Kidney (tissue), 14 donors: ENCODE data around the gene SHC4. TPM values are rescaled to one million over a fixed set of nuclear protein-coding genes. Genes with fewer than 3 reads are reported as not detected.
A peak's percentile ranks its signal among the peaks of the same experiment; 100 is the strongest.

Experiments used
- DNase-seq, 5 donors: peaks; one replicate each; pipeline ENCODE4 v3.0.0-alpha.2; 2013 to 2020
- FAIRE-seq: peaks from 2 replicates; lab custom pipeline; 2012; peaks lifted over from hg19 to GRCh38; lab: Jason Lieb, UNC
- H3K27ac ChIP-seq, 2 donors: one replicate each; pipeline ENCODE4 v1.7.0; 2013; ENCODE audit warnings: low read depth in 2 of 2, low read length in 2 of 2, inconsistent platforms in 1 of 2
- H3K27me3 ChIP-seq: one replicate; pipeline ENCODE4 v1.7.1; 2013; ENCODE audit warnings: low read length, inconsistent platforms; ENCODE audit not compliant: control insufficient read depth, insufficient read depth
- H3K36me3 ChIP-seq, 3 donors: one replicate each; pipeline versions ENCODE4 v1.7.0 to v1.7.1; 2013; ENCODE audit warnings: low read length in 3 of 3, control low read depth in 1 of 3, inconsistent platforms in 1 of 3; ENCODE audit not compliant: insufficient read depth in 3 of 3, control insufficient read depth in 2 of 3
- H3K4me1 ChIP-seq, 3 donors: one replicate each; pipeline versions ENCODE4 v1.7.0 to v1.7.1; 2013; ENCODE audit warnings: low read length in 3 of 3, inconsistent platforms in 1 of 3, low read depth in 1 of 3; ENCODE audit not compliant: control insufficient read depth in 2 of 3, insufficient read depth in 2 of 3
- H3K4me3 ChIP-seq, 3 donors: one replicate each; pipeline versions ENCODE4 v1.7.0 to v1.8.1; 2013; ENCODE audit warnings: low read length in 3 of 3, control low read depth in 1 of 3, inconsistent platforms in 1 of 3
- H3K9ac ChIP-seq, 3 donors: one replicate each; pipeline versions ENCODE4 v1.7.0 to v1.7.1; 2013; ENCODE audit warnings: low read length in 3 of 3, control low read depth in 1 of 3, inconsistent platforms in 1 of 3
- H3K9me3 ChIP-seq, 3 donors: one replicate each; pipeline versions ENCODE4 v1.7.0 to v1.7.1; 2013; ENCODE audit warnings: low read length in 3 of 3, control low read depth in 1 of 3, inconsistent platforms in 1 of 3; ENCODE audit not compliant: control insufficient read depth in 2 of 3, insufficient read depth in 1 of 3
- CTCF ChIP-seq: IDR thresholded peaks from 3 replicates; pipeline ENCODE4 v1.5.1; 2012; ENCODE audit warnings: mild to moderate bottlenecking, moderate library complexity, borderline replicate concordance; ENCODE audit not compliant: insufficient read depth; ENCODE audit errors: extremely low read depth
- intact Hi-C: fragments of 100-400 bp; cut with DNase I; formaldehyde crosslinking; loops from one replicate; pipeline ENCODE4 v1.11.1; 2022
- polyA plus RNA-seq: library from polyadenylated mRNA; stranded (reverse); fragments of 350-450 nt; fragmentation: Illumina TruSeq; extraction: RNeasy Lipid Tissue Mini Kit (QIAGEN cat#74804); gene quantifications from one replicate; pipeline ENCODE4 v1.2.3, GENCODE V29; 2014; ENCODE audit warnings: low read depth, low replicate concordance; ENCODE audit not compliant: insufficient read depth
- total RNA-seq: library from RNA; stranded (reverse); fragmentation: NEBNext Ultra II Directional; extraction: Animal tissue kit (Norgen Biotek cat#: 25700); gene quantifications from one replicate; pipeline ENCODE4 v1.2.1, GENCODE V29; 2021
- donor health status: control.
- donor health status: control.
- donor health status: control.
- donor health status: control.
- donor health status: control.
- donor health status: DM: yes; HTN: yes; CAD: no.
- donor health status: Normal renal cell carcinoma (clear cell type).

SHC4 gene
- total and polyA plus RNA-seq, 2 donors from 2014 or later = 0.47 to 0.50 TPM

GRCh38 chr15:48800811-48801455, 162.8 kb downstream of the SHC4 start:
- H3K27ac ChIP-seq = no peak overlapping the region
- H3K9me3 ChIP-seq = no peaks in the 10 kb centered on the region
- peak; percentile 37 for TF ChIP-seq CTCF
- peak overlapping the region in 1 of 3 donors; percentile 4 for H3K9ac ChIP-seq
- intact Hi-C loops = no loop called here
- peaks cover 0 to 19% (median 0%) of the 10 kb centered on the region in 3 donors for H3K4me1 ChIP-seq
- DNase-seq (peak in 2 of 5 donors; percentile 50 to 63), FAIRE-seq (peak; percentile 89)
- H3K36me3 ChIP-seq = no peaks in the 10 kb centered on the region
- no peaks in the 10 kb centered on the region for H3K27me3 ChIP-seq
- peak overlapping the region in 1 of 3 donors; percentile 9 for H3K4me3 ChIP-seq

- no peak for FAIRE-seq
- intact Hi-C loops = no loop called here
These were observed 163.5 kb downstream of the SHC4 start for GRCh38 chr15:48800245-48800644.

GRCh38 chr15:48798319-48798718, 165.4 kb downstream of the SHC4 start:
- FAIRE-seq (no peak), DNase-seq (no peak)
- Histone ChIP-seq H3K27ac (no peak overlapping the region), H3K36me3 (no peaks in the 10 kb centered on the region), H3K4me1 (peaks cover 0 to 27% (median 0%) of the 10 kb centered on the region in 3 donors), H3K4me3 (no peak overlapping the region), H3K9me3 (no peaks in the 10 kb centered on the region), H3K27me3 (no peaks in the 10 kb centered on the region), H3K9ac (no peak overlapping the region)
- no peak for TF ChIP-seq CTCF
- intact Hi-C loops = no loop called here

More at GRCh38 chr15:48800245-48800644, 163.5 kb downstream of the SHC4 start:
- H3K27me3 ChIP-seq = no peaks in the 10 kb centered on the region
- peak overlapping the region in 1 of 3 donors; percentile 4 for H3K9ac ChIP-seq
- no peaks in the 10 kb centered on the region for H3K9me3 ChIP-seq
- H3K36me3 ChIP-seq = no peaks in the 10 kb centered on the region
- no peak overlapping the region for H3K27ac ChIP-seq
- TF ChIP-seq CTCF = no peak
- no peak overlapping the region for H3K4me3 ChIP-seq
- DNase-seq = no peak
- peaks cover 0 to 19% (median 0%) of the 10 kb centered on the region in 3 donors for H3K4me1 ChIP-seq

- no peak overlapping the region for H3K9ac ChIP-seq
These were observed 166.8 kb downstream of the SHC4 start for GRCh38 chr15:48796930-48797329.

More at GRCh38 chr15:48796930-48797329, 166.8 kb downstream of the SHC4 start:
- H3K4me1 ChIP-seq = peaks cover 0 to 27% (median 0%) of the 10 kb centered on the region in 3 donors
- no peak for TF ChIP-seq CTCF
- FAIRE-seq = peak; percentile 85
- DNase-seq = peak in 1 of 5 donors; percentile 49
- H3K4me3 ChIP-seq = peak overlapping the region in 1 of 3 donors; percentile 13
- H3K27ac ChIP-seq = peak overlapping the region; percentile 68 to 80
- no peaks in the 10 kb centered on the region for H3K36me3 ChIP-seq
- intact Hi-C loops = no loop called here
- no peaks in the 10 kb centered on the region for H3K27me3 ChIP-seq
- no peaks in the 10 kb centered on the region for H3K9me3 ChIP-seq
